ENCODE measurements around the gene SF3A1.
A peak's percentile ranks its signal among the peaks of the same experiment; 100 is the strongest.

The SF3A1 gene

GRCh38 chr22:30290342-30291057 is 66.2 kb downstream of the SF3A1 start:
- Histone ChIP-seq H2AFZ (ENCODE audit: low read depth, low read length) (no peak overlapping the region), H3K4me1 (ENCODE audit: low read length) (peaks cover 24% of the 10 kb centered on the region), H3K4me3 (ENCODE audit: low read length) (peak overlapping the region; percentile 75), H3K9me3 (ENCODE audit: insufficient read depth, low read length) (no peaks in the 10 kb centered on the region), H3K79me2 (ENCODE audit: low read length) (no peaks in the 10 kb centered on the region), H3K4me2 (ENCODE audit: low read length) (peak overlapping the region; percentile 93), H3K27ac (ENCODE audit: low read length) (0 out of 2 replicates have a peak overlapping the region, but pooled peaks have one; percentile 3), H3K36me3 (replicated peaks; ENCODE audit: low read depth, low read length) (no peaks in the 10 kb centered on the region), H3K9ac (ENCODE audit: low read length) (no peak overlapping the region), H3K27me3 (ENCODE audit: low read depth, low read length) (no peaks in the 10 kb centered on the region), H4K20me1 (ENCODE audit: insufficient read depth, low read length) (no peaks in the 10 kb centered on the region)
- TF ChIP-seq EZH2phosphoT487 (IDR thresholded peaks at IDR 0.05; ENCODE audit: low read depth) = no peak
- TF ChIP-seq, protein P1, sequence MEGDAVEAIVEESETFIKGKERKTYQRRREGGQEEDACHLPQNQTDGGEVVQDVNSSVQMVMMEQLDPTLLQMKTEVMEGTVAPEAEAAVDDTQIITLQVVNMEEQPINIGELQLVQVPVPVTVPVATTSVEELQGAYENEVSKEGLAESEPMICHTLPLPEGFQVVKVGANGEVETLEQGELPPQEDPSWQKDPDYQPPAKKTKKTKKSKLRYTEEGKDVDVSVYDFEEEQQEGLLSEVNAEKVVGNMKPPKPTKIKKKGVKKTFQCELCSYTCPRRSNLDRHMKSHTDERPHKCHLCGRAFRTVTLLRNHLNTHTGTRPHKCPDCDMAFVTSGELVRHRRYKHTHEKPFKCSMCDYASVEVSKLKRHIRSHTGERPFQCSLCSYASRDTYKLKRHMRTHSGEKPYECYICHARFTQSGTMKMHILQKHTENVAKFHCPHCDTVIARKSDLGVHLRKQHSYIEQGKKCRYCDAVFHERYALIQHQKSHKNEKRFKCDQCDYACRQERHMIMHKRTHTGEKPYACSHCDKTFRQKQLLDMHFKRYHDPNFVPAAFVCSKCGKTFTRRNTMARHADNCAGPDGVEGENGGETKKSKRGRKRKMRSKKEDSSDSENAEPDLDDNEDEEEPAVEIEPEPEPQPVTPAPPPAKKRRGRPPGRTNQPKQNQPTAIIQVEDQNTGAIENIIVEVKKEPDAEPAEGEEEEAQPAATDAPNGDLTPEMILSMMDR (IDR thresholded peaks at IDR 0.05; ENCODE audit: low read depth, low read length) = no peak

- TF ChIP-seq EZH2phosphoT487 (IDR thresholded peaks at IDR 0.05; ENCODE audit: low read depth) = no peak
- TF ChIP-seq, protein P1 (IDR thresholded peaks at IDR 0.05; ENCODE audit: low read depth, low read length) = no peak
- Histone ChIP-seq H3K36me3 (replicated peaks; ENCODE audit: low read depth, low read length) (no peaks in the 10 kb centered on the region), H3K79me2 (ENCODE audit: low read length) (no peaks in the 10 kb centered on the region), H3K4me2 (ENCODE audit: low read length) (peak overlapping the region; percentile 93), H3K27ac (ENCODE audit: low read length) (no peak overlapping the region), H3K9ac (ENCODE audit: low read length) (peak overlapping the region; percentile 47; the same call in 1 of the 2 replicates), H4K20me1 (ENCODE audit: insufficient read depth, low read length) (no peaks in the 10 kb centered on the region), H3K9me3 (ENCODE audit: insufficient read depth, low read length) (no peaks in the 10 kb centered on the region), H3K27me3 (ENCODE audit: low read depth, low read length) (no peaks in the 10 kb centered on the region), H2AFZ (ENCODE audit: low read depth, low read length) (no peak overlapping the region), H3K4me1 (ENCODE audit: low read length) (peaks cover 24% of the 10 kb centered on the region), H3K4me3 (ENCODE audit: low read length) (peak overlapping the region; percentile 75)
Measured at GRCh38 chr22:30289980-30290313, 66.7 kb downstream of the SF3A1 start.

DNA sequence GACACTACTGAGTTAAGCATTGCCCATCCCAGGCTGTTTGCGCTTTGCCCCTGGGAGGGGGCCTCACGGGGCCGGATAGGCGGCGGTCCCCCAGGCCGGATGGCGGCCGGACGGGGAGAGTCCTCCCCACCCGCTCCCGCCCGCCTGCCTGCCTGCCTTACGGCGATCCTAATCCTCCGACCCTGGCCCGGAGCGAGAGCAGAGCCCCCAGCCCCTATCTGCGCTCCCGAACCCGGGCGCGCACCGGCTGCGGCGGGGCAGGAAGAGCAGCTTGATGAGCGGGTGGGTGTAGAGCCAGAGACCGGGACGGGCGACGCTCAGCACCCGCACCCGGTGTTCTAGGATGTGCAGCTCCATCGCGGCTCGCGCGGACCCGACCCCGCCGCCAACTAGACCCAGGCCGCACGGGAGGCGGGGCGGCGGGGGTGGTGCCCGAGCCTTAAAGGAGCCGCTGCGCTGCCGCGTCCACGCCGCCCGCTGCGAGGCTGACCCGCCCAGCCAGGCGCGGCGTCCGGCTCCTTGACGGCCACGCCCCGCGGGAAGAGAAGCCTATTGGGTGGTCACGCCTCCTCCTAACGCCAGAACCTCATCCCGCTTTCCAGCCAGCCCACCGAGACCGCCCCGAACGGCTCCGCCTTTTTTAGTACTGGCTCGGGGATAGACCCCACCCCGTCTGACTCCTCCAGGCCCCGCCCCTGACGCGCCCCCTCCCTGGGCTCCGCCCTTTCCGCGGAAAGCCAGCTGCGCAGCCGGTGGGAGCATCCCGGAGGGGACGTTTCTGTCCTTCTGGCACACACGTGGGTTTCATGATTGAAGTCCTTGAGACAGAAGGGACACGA is 67.3 kb downstream of the SF3A1 start, which contains the start of gene CASTOR1:
Gene CASTOR1, minus strand, starts transcription at position 365 of the 839 bp plus-strand sequence. Its CDS starts 8 bp downstream, at position 357.
- peak within 1 kb of the TSS; percentile 93 for H3K4me2 ChIP-seq (ENCODE audit: low read length)
- TF ChIP-seq EZH2phosphoT487 (IDR thresholded peaks at IDR 0.05; ENCODE audit: low read depth) = no peak
- TF ChIP-seq, protein P1 (IDR thresholded peaks at IDR 0.05; ENCODE audit: low read depth, low read length) = no peak
- no peaks in the 10 kb centered on the region for H3K9me3 ChIP-seq (ENCODE audit: insufficient read depth, low read length)
- H3K27ac ChIP-seq (ENCODE audit: low read length) = no peak within 1 kb of the TSS
- no peaks in the 10 kb centered on the region for H3K27me3 ChIP-seq (ENCODE audit: low read depth, low read length)
- no peaks in the 10 kb centered on the region for H3K36me3 ChIP-seq (replicated peaks; ENCODE audit: low read depth, low read length)
- H3K9ac ChIP-seq (ENCODE audit: low read length) = peak within 1 kb of the TSS; percentile 47
- H3K4me3 ChIP-seq (ENCODE audit: low read length) = peak within 1 kb of the TSS; percentile 75
- peak within 1 kb of the TSS; percentile 32; the same call in 1 of the 2 replicates for H2AFZ ChIP-seq (ENCODE audit: low read depth, low read length)
- H3K4me1 ChIP-seq (ENCODE audit: low read length) = peaks cover 24% of the 10 kb centered on the region
- no peaks in the 10 kb centered on the region for H4K20me1 ChIP-seq (ENCODE audit: insufficient read depth, low read length)
- H3K79me2 ChIP-seq (ENCODE audit: low read length) = no peaks in the 10 kb centered on the region

All from OCI-LY3 (cell line).